A673 (cell line): ENCODE data around the gene EMC9.

Source experiments
- EZH2 ChIP-seq: fragments of 200-600 bp; sonication (generic); IDR thresholded peaks from 2 replicates; pipeline ENCODE4 v1.6.1; 2017; ENCODE audit warnings: borderline replicate concordance, low read depth, mild to moderate bottlenecking, mixed read lengths, antibody characterized with exemption, low read length; ENCODE audit not compliant: poor library complexity, severe bottlenecking
- TF ChIP-seq, protein P1 (sequence below): fragments of 300-800, 200-600 bp; sonication (generic); conservative IDR thresholded peaks from 2 replicates; pipeline ENCODE4 v1.5.1; 2017; ENCODE audit warnings: low read depth, mild to moderate bottlenecking, antibody characterized with exemption, low read length, moderate library complexity, mixed read lengths

- no peak for TF ChIP-seq EZH2
- TF ChIP-seq, protein P1, sequence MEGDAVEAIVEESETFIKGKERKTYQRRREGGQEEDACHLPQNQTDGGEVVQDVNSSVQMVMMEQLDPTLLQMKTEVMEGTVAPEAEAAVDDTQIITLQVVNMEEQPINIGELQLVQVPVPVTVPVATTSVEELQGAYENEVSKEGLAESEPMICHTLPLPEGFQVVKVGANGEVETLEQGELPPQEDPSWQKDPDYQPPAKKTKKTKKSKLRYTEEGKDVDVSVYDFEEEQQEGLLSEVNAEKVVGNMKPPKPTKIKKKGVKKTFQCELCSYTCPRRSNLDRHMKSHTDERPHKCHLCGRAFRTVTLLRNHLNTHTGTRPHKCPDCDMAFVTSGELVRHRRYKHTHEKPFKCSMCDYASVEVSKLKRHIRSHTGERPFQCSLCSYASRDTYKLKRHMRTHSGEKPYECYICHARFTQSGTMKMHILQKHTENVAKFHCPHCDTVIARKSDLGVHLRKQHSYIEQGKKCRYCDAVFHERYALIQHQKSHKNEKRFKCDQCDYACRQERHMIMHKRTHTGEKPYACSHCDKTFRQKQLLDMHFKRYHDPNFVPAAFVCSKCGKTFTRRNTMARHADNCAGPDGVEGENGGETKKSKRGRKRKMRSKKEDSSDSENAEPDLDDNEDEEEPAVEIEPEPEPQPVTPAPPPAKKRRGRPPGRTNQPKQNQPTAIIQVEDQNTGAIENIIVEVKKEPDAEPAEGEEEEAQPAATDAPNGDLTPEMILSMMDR: no peak
Measured at GRCh38 chr14:24126939-24127338, 14.5 kb downstream of the EMC9 start.
